Activated CD4-positive, alpha-beta T cell treated with anti-CD3 and anti-CD28 coated beads, Interleukin-2, Interleukin-6, amounts not matched to agents 100 ng/mL and 50 ng/mL, durations not matched to agents 16 hours and 8 hours (primary cell): ENCODE results near the gene RSKR.
"Not testable (repeated sequence)": the region's sequence is repeated elsewhere in the genome, so short reads cannot be mapped to it uniquely, and the experiment has no call there.

Experiments used
- DNase-seq: peaks from one replicate; pipeline ENCODE4 v3.0.0-alpha.2; 2020

RSKR gene, protein sequence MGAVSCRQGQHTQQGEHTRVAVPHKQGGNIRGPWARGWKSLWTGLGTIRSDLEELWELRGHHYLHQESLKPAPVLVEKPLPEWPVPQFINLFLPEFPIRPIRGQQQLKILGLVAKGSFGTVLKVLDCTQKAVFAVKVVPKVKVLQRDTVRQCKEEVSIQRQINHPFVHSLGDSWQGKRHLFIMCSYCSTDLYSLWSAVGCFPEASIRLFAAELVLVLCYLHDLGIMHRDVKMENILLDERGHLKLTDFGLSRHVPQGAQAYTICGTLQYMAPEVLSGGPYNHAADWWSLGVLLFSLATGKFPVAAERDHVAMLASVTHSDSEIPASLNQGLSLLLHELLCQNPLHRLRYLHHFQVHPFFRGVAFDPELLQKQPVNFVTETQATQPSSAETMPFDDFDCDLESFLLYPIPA

DNA sequence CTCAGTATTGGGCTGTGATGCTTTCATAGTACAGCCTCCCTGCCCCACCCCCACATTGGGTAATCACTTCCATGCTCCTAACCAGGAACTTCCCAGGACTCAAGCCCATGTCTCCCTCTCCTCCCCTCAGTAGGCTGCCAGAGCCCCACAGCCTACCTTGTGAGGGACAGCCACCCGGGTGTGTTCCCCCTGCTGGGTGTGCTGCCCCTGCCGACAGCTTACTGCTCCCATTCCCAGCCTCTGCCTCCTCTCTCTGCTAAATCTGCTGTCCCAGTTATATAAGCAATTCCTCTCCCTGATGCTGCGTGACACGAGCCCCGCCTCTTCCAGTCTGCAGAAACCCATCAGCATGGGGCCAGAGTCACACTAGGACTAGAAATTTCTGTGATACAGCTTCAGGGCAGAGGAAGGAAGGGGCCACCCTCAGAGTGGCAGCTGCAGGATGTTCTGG lies at the start of gene RSKR:
TSS of gene RSKR (minus strand) at position 255 of the 451 bp plus-strand sequence. CDS start at position 231, 24 bp downstream.
- no peak for DNase-seq

DNA sequence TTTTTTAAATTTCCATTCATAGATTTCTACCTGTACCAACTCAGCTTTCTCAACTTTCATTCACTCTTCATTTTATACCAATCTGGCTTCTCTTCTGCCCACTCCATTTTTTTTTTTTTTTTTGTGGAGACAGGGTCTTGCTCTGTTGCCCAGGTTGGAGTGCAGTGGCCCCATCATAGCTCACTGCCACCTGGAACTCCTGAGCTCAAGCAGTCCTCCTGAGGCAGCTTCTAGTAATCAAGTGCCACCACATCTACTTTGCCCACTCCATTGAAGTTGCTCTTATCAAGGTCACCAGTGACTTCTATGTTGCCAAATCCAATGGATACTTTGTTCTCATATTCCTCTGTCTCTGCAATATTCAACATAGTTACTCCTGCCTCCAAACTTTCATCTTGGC lies 49.7 kb upstream of the RSKR start:
- no peak for DNase-seq

DNA sequence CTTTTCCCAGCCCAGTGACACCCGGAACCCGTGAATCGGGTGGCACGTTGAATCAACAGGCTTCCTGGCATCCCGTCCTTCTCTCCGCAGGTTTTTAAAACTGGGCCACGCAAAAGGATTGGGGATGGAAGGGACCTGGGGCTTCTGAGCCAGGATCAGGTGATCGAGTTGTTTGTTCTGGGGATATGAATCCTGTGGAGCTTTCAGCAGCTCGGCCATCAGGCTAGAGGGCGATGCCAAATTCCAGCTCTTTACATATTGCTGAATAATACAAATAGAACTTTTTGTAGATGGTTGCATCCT lies 48.5 kb upstream of the RSKR start:
- no peak for DNase-seq

DNA sequence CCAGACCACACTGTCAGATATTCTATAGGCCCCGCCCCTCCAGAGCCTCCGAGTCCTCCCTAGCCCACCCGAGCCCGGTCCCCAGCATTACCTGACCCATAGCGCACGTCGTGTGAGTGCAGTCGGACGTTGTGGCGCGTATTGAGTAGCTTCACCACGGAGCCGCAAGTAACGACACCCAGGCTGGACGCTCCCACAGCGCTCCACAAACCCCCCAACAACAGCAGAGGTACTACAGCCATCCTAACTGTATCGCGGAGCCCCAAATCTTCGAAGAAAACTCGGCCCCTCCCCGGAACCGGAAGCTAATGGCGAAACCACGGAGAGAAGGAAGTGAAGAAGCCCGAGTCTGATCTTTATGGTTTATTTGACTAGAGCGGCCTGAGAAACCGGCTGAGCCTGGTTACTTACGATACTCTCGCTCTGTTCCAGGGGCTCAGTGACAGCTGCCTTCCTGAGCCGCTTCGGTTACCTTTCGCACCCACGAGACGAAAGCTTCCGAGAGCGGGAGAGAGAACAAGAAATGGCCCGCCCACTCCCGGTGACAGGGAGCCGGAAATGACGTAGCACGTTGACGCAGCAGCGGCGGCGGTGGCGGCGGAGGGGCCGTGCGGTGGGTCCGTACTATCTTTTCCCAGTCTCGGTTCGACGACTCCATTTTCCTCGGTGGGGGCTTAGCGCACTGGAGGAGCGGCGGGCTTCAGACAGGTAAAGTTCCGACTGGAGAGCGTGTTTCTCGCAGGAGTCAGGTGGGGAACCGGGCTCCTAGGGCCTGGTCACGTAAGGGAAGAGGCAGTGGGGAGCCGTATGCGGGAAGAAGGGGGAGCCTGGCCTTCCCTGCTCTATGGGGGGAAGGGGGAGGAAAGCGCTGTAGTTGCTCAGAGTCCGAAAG lies 47.9 kb upstream of the RSKR start, which contains the start of the genes SDF2 and SUPT6H:
TSS of gene SDF2 (minus strand) at position 272 of the 892 bp plus-strand sequence. CDS start at position 242, 30 bp downstream.
TSS of gene SUPT6H (plus strand) at position 571 of the 892 bp plus-strand sequence. CDS start 11,197 bp downstream, outside the sequence.
- DNase-seq = peak; percentile 94

DNA sequence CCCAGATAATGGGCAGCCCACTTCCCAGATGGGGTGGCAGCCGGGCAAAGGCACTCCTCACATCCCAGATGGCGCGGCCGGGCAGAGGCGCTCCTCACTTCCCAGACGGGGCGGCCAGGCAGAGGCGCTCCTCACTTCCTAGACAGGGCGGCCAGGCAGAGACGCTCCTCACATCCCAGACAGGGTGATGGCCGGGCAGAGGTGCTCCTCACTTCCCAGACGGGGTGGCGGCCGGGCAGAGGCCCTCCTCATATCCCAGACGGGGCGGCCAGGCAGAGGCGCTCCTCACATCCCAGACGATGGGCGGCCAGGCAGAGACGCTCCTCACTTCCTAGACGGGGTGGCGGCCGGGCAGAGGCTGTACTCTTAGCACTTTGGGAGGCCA lies 45.5 kb upstream of the RSKR start:
- not testable (repeated sequence) for DNase-seq

DNA sequence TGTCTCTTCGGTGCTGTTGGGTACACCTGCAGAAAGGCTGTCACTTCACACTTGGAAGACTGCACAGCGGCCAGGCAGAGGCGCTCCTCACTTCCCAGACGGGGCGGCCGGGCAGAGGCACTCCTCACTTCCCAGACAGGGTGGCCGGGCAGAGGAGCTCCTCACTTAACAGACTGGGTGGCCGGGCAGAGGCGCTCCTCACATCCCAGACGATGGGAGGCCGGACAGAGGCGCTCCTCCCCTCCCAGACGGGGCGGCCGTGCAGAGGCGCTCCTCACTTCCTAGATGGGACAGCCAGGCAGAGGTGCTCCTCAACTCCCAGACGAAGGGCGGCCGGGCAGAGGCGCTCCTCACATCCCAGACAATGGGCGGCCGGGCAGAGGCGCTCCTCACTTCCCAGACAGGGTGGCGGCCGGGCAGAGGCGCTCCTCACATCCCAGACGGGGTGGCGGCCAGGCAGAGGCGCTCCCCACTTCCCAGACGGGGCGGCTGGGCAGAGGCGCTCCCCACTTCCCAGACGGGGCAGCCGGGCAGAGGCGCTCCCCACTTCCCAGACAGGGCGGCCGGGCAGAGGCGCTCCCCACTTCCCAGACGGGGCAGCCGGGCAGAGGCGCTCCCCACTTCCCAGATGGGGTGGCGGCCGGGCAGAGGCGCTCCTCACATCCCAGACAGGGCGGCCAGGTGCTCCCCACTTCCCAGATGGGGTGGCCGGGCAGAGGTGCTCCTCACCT lies 44.9 kb upstream of the RSKR start:
- not testable (repeated sequence) for DNase-seq

DNA sequence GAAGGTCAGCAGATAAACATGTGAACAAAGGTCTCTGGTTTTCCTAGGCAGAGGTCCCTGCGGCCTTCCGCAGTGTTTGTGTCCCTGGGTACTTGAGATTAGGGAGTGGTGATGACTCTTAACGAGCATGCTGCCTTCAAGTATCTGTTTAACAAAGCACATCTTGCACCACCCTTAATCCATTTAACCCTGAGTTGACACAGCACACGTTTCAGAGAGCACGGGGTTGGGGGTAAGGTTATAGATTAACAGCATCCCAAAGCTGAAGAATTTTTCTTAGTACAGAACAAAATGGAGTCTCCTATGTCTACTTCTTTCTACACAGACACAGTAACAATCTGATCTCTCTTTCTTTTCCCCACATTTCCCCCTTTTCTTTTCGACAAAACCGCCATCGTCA lies 44.4 kb upstream of the RSKR start:
- not testable (repeated sequence) for DNase-seq

DNA sequence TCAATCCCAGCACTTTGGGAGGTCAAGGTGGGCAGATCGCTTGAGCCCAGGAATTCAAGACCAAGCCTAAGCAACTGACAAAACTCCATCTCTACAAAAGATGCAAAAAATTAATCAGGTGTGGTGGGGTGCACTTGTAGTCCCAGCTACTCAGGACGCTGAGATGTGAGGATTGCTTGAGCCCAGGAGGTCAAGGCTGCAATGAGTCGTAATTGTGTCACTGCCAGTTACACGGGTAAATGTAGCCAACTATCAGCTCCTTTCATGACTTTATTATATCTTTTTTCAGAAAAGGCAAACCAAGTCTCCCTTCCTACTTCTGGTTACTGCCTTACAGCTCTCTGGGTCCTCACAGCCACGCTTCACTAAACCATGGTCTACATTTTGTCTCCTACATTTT lies 43.8 kb upstream of the RSKR start:
- DNase-seq = no peak

DNA sequence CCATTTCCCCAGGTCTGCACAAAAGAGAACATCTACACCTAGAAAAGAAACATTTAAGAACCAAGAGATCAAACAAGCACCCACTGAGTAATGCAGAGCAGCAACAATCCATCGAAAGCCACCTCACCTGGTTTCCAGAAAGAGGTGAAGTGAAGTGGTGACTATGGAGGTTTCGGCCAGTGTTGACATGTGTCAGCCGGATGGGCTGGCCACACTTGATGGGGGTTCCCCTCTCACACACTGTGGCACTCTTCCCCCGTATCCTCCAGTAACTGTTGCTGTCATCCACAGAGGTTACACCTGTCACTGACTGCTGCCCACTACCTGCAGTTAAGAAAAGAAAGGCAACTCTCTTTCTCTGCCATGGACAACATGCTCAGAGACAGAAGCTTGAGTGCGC lies 41.2 kb upstream of the RSKR start:
- no peak for DNase-seq

DNA sequence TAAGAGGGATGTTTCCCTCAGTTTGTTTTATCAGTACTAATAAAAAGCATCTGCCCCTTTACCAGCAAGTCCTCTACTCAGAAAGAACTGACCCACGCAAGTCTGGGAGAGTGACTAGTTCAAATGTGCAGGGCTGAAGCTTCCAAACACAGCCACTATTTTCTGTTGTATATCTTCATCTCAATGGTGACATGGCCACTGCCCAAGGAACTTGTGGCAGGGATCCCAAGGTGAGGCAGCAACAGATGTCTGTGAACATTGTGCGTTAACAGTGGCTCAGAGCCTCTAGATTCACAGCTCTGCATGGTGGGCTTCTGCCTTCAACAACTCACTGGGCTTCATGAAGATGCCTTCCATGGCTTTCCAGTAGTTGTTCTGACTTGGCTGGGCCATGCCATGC lies 34.7 kb upstream of the RSKR start:
- no peak for DNase-seq

DNA sequence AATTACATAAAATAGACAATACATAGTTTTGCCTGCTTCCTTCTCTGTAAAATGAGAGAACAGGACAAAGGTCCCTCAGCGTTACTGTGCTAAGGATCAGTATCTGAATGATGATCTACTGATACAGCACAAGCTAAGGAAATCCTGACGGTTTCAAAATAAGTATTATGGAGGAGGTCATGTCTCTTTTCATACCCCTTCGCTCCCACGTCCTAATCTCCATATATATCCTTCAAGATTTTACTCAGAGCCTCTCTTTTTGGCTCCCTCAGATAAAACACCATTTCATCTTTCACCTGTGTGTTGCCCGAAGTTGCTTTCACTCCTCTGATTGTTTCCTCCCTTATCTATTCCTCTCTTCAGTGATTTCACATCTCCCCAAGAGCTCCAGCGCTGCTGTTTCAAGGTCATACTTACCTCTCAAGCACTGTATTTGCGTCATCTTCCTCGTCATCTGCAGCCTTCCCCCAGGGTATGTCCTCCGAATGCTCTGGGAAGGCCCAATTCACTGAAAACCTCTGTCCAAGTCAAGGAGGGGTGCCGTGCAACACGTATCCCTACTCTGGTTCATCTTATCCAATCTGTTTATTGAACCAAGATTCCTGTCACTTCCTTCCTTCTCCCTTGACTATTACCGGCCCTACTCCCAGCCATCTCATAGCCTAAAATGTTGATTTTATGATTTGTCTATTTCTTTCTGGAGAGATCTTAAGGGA lies 32.2 kb upstream of the RSKR start:
- DNase-seq = no peak

DNA sequence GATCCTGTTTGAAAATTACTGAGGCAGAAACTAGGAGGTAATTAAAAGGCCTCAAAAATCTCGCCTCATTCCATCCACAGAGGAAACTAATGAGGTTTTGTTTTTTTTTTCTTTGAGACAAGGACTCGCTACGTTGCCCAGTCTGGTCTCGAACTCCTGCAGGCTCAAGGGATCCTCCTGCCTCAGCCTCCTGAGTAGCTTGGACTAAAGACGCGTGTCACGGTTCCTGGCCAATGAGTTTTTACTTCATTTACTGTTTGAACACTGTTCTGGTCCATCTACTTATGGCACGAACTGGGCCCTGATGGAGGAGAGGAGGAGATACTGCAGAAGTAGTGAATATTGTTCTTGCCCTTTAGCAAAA lies 31.6 kb upstream of the RSKR start:
- DNase-seq = peak; percentile 20

DNA sequence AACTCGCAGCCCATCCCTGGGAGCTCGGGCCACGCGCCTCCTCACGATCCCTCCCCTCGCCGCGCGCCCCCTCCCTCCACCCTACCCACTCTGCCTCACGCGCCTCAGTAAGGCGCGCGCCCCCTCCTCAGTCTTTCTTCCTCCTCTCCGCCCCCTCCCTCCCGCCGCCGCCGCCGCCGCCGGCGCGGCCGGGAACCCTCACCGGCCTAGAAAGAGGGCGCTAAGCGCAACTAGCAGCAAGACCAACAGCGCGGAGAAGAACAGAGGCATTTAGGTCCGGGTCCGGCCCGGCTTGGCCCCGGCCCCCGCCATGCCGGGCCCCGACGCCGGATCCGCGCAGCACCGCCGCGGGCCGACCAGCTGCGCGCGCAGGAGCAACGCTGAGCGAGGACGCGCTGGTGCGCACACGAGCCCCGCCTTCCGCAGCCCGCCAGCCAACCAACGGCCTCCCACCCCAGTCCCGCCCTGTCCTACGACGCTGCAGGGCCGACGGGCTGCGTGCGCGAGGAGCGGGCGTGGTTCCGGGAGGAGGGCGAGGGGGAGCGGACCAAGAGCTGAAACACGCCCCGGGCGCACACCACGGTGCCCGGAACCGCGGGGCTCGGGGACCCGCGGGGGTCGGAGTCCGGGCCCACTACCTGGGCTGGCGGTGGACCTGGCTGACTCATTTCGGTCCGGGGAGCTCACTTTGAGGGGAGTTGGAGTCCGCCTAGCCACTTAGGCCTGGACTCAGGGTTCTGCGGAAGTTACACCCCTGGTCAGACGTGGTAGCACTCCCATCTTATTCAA lies 31.0 kb upstream of the RSKR start, which contains the start of gene BLTP2:
TSS of gene BLTP2 (minus strand) at position 372 of the 789 bp plus-strand sequence. CDS start at position 270, 102 bp downstream.
- peak; percentile 98 for DNase-seq

DNA sequence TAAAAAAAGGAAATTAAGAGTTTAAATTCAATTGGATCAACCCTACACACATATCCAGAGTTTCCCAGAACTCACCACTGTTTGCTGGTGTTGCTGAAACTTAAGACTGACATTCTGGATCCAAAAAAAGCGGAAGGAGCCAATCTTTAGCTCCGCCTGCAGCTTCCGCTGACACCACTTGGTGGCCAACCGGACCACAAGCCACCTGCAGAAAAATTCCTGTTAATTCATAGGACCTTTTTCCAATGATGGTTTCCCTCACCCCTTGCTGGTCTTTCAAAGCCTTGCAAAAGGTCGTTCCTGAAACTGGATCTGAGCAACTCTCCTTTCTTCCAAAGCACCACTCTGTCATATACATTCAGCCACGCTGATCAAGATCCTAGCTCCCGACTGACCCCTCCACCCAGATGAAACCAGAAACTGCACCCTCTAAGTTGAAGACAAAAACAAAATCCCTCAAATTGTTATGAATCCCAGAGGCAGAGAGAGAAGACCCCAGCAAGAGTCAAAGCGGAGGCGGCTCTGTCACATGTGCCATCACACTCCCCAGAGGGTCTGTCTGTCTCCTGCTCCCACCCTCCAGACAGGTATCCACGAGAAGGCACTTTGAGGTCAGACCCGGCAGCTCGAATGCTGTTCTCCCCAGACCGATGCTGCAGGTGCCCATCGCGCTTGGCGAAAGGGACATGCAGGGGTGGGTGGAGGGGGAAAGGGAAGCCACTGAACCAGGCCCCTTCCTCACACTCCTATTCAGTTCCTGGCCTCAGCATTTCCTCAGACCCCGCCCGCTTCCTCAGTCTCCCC lies 30.2 kb upstream of the RSKR start:
- DNase-seq = peak; percentile 57

DNA sequence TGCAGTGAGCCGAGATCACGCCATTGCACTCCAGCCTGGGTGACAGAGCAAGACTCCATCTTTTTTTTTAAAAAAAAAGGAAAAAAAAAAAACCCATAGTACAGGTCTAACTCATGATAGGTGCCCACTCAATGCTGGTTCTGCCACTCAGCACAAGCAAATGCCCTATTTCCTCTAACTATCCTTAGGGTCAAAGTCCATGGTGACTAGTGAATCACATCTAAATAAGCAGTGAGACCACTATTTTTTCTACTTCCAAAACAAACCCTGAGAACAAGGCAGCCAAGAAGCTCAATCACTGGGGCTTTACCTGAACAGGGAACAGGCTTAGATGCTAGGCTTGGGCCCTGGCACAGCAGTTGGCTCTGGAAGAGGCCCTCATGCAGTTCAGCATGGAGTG lies 27.6 kb upstream of the RSKR start:
- DNase-seq = no peak

DNA sequence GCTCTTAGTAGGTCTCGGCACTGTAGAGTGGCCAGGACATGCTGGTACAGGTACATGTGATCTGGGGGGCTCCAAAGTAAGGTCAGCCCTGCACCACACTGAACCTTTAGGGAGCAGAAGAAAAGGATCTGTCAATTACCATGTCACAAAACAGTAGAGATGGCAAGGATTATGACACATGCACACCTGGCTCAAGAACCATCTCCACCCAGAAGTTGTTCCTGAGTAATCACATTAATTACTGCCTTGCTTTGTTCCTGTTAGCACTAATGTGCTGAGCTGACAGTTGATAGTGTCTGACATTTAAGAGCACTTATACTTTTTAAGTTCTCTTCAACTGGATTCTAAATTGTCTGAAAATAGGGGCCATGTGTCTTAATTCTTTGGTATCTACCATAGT lies 21.5 kb upstream of the RSKR start:
- DNase-seq = no peak

DNA sequence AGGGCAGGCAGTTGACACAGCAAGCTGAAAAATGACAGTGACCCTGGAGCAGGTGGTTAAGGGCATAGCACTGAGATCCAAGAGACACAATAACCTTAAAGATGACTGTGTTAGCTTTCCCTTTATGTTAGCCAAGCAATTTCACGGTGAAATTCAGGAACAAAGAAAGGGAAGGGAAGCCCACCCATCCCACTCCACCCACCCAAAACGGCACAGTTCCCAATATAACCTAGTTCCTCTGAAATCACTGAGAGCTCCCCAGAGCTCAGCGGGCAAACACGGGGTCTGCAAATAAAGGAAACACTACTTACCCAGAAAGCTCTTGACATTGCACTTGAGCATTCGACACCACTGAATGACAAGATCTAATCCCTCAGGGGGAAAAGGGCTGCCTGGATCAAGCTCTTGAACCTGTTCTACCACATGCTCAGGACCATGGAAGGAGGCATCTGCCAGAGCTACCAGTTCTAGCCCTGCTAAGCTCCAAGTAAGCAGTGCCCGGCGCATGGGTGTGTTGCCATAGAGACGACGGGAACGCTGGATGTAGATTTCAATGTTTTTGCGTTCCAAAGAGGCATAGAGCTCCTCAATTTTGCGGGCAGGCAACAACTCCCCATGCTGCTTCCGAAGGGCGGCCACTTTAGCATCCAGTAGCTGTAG lies 20.4 kb upstream of the RSKR start:
- DNase-seq = no peak

DNA sequence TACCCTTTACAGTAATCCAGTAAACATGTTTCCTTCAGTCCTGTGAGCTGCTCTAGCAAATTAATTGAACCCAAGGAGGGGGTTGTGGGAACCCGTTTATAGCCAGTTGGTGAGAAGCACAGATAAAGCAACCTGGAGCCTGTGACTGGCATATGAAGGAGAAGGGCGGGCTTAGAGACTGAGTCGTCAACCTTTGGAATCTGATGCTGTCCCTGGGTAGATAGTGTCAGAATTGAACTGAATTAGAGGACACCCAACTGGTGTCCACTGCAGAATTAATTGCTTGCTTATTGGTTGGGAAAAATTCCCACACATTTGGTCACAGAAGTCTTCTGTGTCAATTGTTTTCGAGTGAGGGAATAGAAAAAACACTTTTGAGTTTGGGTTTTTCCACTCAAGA lies 12.8 kb upstream of the RSKR start:
- DNase-seq = no peak

DNA sequence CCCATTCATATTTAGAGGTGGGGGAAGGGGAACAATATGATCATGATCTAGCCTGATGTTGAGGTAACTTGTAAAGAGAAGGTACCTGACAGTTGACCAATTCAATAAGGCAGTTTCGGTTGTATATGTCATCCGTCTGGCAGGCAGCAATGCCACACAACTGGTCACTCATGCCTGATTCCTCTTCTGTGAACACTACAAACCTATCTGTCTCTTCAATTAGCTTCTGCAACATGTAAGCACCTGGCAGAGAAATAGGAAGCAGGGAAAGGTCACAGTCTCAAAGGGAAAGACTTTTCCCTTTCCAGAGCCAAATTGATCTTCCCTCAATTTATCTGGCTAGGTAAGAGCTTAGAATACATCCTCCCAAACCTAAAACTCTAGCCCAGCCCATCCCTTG lies 10.2 kb upstream of the RSKR start:
- DNase-seq = no peak

DNA sequence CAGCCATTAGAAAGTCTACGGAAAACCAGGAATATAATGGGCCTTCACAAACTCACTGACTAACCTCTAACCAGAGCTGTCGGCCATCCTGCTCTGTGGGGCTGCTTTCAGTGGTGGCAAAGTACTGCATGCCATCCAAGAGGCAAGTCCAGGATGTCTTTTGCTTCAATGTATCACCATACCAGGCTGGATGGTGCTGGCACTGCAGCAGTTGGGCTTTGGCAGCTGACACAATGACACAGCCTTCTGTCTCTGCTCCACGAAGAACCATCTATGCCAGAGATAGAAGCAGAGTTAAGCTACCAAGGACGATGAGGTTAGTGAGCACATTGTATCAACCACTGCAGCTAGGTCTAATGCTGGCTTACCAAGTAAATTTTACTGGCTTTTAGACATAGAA lies 9.7 kb upstream of the RSKR start:
- no peak for DNase-seq
